ENCODE data around the gene PTPRZ1. TPM values are rescaled to one million over a fixed set of nuclear protein-coding genes. Genes with fewer than 3 reads are reported as not detected.

The PTPRZ1 gene
- total RNA-seq, 1 donor from 2014 or later = 0.65 TPM

- intact Hi-C loops (cut with DNase I) = no loop called here
- no peak for ATAC-seq (ENCODE audit: poor library complexity)
- no peak for DNase-seq
Measured at GRCh38 chr7:121885166-121885920, 12.4 kb downstream of the PTPRZ1 start.

- no peak for ATAC-seq (ENCODE audit: poor library complexity)
- DNase-seq = no peak
- intact Hi-C loops (cut with DNase I) = no loop called here
Measured at GRCh38 chr7:121887634-121888033, 14.7 kb downstream of the PTPRZ1 start.

- ATAC-seq (ENCODE audit: poor library complexity) (no peak), DNase-seq (no peak)
- intact Hi-C loops (cut with DNase I) = no loop called here
Measured at GRCh38 chr7:121890833-121891232, 17.9 kb downstream of the PTPRZ1 start.

GRCh38 chr7:121891731-121892130 lies 18.8 kb downstream of the PTPRZ1 start:
- intact Hi-C loops (cut with DNase I) = no loop called here
- no peak for DNase-seq
- no peak for ATAC-seq (ENCODE audit: poor library complexity)

- ATAC-seq (ENCODE audit: poor library complexity) (no peak), DNase-seq (no peak)
- intact Hi-C loops (cut with DNase I) = no loop called here
Measured at GRCh38 chr7:121901026-121901425, 28.1 kb downstream of the PTPRZ1 start.

- DNase-seq (no peak), ATAC-seq (ENCODE audit: poor library complexity) (no peak)
- intact Hi-C loops (cut with DNase I) = no loop called here
Measured at GRCh38 chr7:121904120-121904519, 31.2 kb downstream of the PTPRZ1 start.

- ATAC-seq (ENCODE audit: poor library complexity) = no peak
- DNase-seq = no peak
- intact Hi-C loops (cut with DNase I) = no loop called here
Measured at GRCh38 chr7:121908042-121908441, 35.1 kb downstream of the PTPRZ1 start.

- no peak for ATAC-seq (ENCODE audit: poor library complexity)
- no peak for DNase-seq
- intact Hi-C loops (cut with DNase I) = no loop called here
Measured at GRCh38 chr7:121909716-121910345, 36.9 kb downstream of the PTPRZ1 start.

GRCh38 chr7:121913947-121914675 lies 41.1 kb downstream of the PTPRZ1 start:
- DNase-seq = no peak
- ATAC-seq (ENCODE audit: poor library complexity) = no peak
- intact Hi-C loops (cut with DNase I) = no loop called here

GRCh38 chr7:121914676-121915279 lies 41.8 kb downstream of the PTPRZ1 start:
- ATAC-seq (ENCODE audit: poor library complexity) = no peak
- intact Hi-C loops (cut with DNase I) = no loop called here
- DNase-seq = no peak

- intact Hi-C loops (cut with DNase I) = no loop called here
- no peak for DNase-seq
- no peak for ATAC-seq (ENCODE audit: poor library complexity)
Measured at GRCh38 chr7:121916211-121916610, 43.2 kb downstream of the PTPRZ1 start.

GRCh38 chr7:121919986-121920385 lies 47.0 kb downstream of the PTPRZ1 start:
- ATAC-seq (ENCODE audit: poor library complexity) = no peak
- DNase-seq = no peak
- intact Hi-C loops (cut with DNase I) = no loop called here

- no peak for DNase-seq
- intact Hi-C loops (cut with DNase I) = no loop called here
- ATAC-seq (ENCODE audit: poor library complexity) = no peak
Measured at GRCh38 chr7:121924269-121925186, 51.6 kb downstream of the PTPRZ1 start.

- ATAC-seq (ENCODE audit: poor library complexity) (no peak), DNase-seq (no peak)
- intact Hi-C loops (cut with DNase I) = no loop called here
Measured at GRCh38 chr7:121931149-121931902, 58.4 kb downstream of the PTPRZ1 start.

- intact Hi-C loops (cut with DNase I) = no loop called here
- no peak for DNase-seq
Measured at GRCh38 chr7:121932768-121933167, 59.8 kb downstream of the PTPRZ1 start.

GRCh38 chr7:121936951-121937623 lies 64.1 kb downstream of the PTPRZ1 start:
- no peak for DNase-seq
- ATAC-seq (ENCODE audit: poor library complexity) = no peak
- intact Hi-C loops (cut with DNase I) = no loop called here

More at GRCh38 chr7:121932768-121933167, 59.8 kb downstream of the PTPRZ1 start:
- ATAC-seq (ENCODE audit: poor library complexity) = no peak

GRCh38 chr7:121938429-121938996 lies 65.6 kb downstream of the PTPRZ1 start:
- intact Hi-C loops (cut with DNase I) = no loop called here
- no peak for DNase-seq
- ATAC-seq (ENCODE audit: poor library complexity) = no peak

All from Right ventricle myocardium superior (tissue), 1 donor.